Measurements from ENCODE around the gene GNAT1. TPM values are rescaled to one million over a fixed set of nuclear protein-coding genes. Genes with fewer than 3 reads are reported as not detected.
A peak's percentile ranks its signal among the peaks of the same experiment; 100 is the strongest.

The GNAT1 gene
- total RNA-seq, 1 experiment from 2014 or later: not detected

DNA sequence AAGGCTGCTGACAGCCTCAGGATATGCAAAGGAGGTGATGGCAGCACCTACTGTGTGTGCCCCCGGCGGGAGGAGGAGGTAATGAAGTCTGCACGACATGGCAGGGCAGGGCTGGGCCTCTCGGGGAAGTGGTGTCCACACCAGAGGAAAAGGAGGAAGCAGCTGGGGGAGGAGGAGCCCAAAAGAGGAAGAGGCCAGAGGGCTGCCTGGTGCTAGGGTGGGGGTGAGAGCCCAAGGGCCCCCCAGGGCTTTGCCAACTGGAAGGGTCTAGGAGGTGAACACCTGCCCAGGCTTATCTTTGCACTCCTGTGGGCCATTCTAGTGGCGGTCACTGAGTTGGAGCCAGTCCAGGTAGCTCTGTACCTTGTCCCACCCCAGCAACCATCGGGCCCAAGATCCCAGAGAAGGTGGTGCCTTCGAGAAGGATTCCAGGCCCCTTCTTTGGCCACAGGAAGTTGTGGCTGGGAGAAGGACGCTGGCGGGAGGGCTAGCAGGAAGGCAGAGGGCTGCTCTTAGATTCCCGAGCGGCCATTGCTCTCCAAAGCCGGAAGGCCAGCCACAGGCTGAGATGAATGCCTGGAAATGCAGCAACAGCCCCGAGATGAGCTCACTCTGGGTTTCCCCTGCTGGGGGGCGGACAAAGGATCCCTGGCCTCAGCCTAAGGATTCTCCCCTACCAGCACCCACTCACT lies 51.6 kb downstream of the GNAT1 start:
- peak overlapping the region; percentile 38; the same call in 1 of the 2 replicates for H3K14ac ChIP-seq (ENCODE audit: insufficient read depth, low read length)
- peaks cover 76 to 89% of the 10 kb centered on the region in 2 experiments for H3K4me1 Mint-ChIP-seq
- no peak overlapping the region for H2BK15ac ChIP-seq (ENCODE audit: low read depth, low read length)
- H3K4me1 ChIP-seq (ENCODE audit: insufficient read depth, low read length): peaks cover 15% of the 10 kb centered on the region; the same call in 1 of the 2 replicates
- H3K4me3 Mint-ChIP-seq: peak overlapping the region in 1 of 2 experiments; percentile 73; a peak in 3 of 5 replicates
- no peak overlapping the region for H2BK5ac ChIP-seq (ENCODE audit: insufficient read length, low read length)
- no peak overlapping the region for H3K4me2 ChIP-seq (ENCODE audit: insufficient read depth, insufficient read length, low read length)
- H3K18ac ChIP-seq (ENCODE audit: insufficient read length, low read depth, low read length): no peak overlapping the region
- H3K36me3 Mint-ChIP-seq (ENCODE audit: insufficient read depth in 1 of 3, low read depth in 3 of 3): peaks cover 4 to 25% (median 25%) of the 10 kb centered on the region in 3 experiments; a peak in 5 of 7 replicates
- no peak overlapping the region for H2AFZ ChIP-seq (ENCODE audit: low read length)
- H3K23ac ChIP-seq (ENCODE audit: insufficient read length, low read depth, low read length): no peak overlapping the region
- peak; percentile 31; the same call in 1 of the 3 replicates for TF ChIP-seq CTCF (conservative IDR thresholded peaks at IDR 0.05)
- H3K27me3 Mint-ChIP-seq (ENCODE audit: low read depth): no peaks in the 10 kb centered on the region
- H2BK120ac ChIP-seq (ENCODE audit: low read depth, low read length, poor library complexity, severe bottlenecking): no peak overlapping the region
- H3K23me2 ChIP-seq (ENCODE audit: insufficient read length, low read depth, low read length, poor library complexity, severe bottlenecking): peaks cover 3% of the 10 kb centered on the region
- H2BK20ac ChIP-seq (ENCODE audit: low read depth, low read length, poor library complexity, severe bottlenecking): no peak overlapping the region
- no peak overlapping the region for H2BK12ac ChIP-seq (ENCODE audit: insufficient read length, low read depth, low read length)
- no peak overlapping the region for H3K56ac ChIP-seq (ENCODE audit: insufficient read length, low read depth, low read length)
- no peaks in the 10 kb centered on the region for H3K9me3 ChIP-seq (ENCODE audit: control insufficient read depth, low read depth, low read length)
- H4K20me1 ChIP-seq (ENCODE audit: control insufficient read depth, insufficient read depth, insufficient read length): no peaks in the 10 kb centered on the region
- H3K27ac ChIP-seq (ENCODE audit: insufficient read length, low read depth, low read length): no peak overlapping the region
- H4K8ac ChIP-seq (replicated peaks; ENCODE audit: insufficient read length, low read depth, low read length): no peak overlapping the region
- no peak overlapping the region for H3K4ac ChIP-seq (ENCODE audit: low read depth, low read length)
- H3K9me3 Mint-ChIP-seq: no peaks in the 10 kb centered on the region
- DNase-seq: no peak
- H3K79me2 ChIP-seq (ENCODE audit: insufficient read depth, low read length): peaks cover 26% of the 10 kb centered on the region; the same call in 1 of the 2 replicates
- WGBS (ENCODE audit: extremely low coverage, insufficient read length, low lambda C conversion rate): no CpG with 5 or more reads among the region's 14 CpGs
- H2AK5ac ChIP-seq (ENCODE audit: insufficient read length, low read length): no peak overlapping the region
- H3T11ph ChIP-seq (ENCODE audit: low read length): no peak overlapping the region
- no peak overlapping the region for H4K5ac ChIP-seq (ENCODE audit: insufficient read length, low read depth, low read length)
- H3K27me3 ChIP-seq (ENCODE audit: insufficient read depth, low read length): no peaks in the 10 kb centered on the region
- peaks cover 9% of the 10 kb centered on the region for H3K79me1 ChIP-seq (ENCODE audit: insufficient read depth, low read depth, low read length, poor library complexity, severe bottlenecking)
- no peak overlapping the region for H4K91ac ChIP-seq (ENCODE audit: insufficient read length, low read depth, low read length)
- H3K9ac ChIP-seq (ENCODE audit: extremely low read depth, insufficient read length, low read length): no peak overlapping the region
- peak overlapping the region; percentile 95 to 99 (median 96) for H3K27ac Mint-ChIP-seq
